ENCODE measurements around the gene RARRES1.
"Not testable (repeated sequence)": the region's sequence is repeated elsewhere in the genome, so short reads cannot be mapped to it uniquely, and the experiment has no call there.

Gene RARRES1

DNA sequence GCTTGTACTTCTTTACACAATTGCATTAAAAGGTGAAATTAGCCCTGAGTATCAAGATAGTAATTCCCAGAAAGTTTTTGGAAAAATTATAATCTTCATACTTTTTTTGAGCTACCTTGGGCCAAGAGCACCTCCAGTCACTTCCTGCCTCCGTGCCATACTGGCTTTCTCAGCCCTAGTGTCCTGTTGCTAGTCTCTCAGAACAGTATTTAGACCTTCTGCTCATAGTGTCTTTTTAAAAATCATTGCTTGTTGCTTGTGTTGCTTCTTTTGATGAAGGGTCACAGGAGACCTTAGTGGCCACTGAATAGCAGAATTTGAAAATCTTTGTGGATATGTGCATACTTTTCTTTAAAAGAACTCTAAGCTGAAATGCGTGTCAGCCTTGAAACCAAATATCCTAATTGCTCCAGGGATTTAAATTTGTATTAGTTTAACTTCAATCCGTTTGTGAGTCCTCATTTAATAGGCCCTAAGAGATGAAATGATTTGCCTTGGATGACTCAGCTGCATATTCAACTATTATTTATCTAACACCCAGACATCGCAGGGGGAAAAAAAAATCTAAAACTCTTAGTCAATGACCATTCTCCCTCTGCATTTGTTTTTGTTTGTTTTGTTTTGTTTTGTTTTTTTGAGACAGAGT is 30.7 kb downstream of the RARRES1 start:
- TF ChIP-seq, protein P1, sequence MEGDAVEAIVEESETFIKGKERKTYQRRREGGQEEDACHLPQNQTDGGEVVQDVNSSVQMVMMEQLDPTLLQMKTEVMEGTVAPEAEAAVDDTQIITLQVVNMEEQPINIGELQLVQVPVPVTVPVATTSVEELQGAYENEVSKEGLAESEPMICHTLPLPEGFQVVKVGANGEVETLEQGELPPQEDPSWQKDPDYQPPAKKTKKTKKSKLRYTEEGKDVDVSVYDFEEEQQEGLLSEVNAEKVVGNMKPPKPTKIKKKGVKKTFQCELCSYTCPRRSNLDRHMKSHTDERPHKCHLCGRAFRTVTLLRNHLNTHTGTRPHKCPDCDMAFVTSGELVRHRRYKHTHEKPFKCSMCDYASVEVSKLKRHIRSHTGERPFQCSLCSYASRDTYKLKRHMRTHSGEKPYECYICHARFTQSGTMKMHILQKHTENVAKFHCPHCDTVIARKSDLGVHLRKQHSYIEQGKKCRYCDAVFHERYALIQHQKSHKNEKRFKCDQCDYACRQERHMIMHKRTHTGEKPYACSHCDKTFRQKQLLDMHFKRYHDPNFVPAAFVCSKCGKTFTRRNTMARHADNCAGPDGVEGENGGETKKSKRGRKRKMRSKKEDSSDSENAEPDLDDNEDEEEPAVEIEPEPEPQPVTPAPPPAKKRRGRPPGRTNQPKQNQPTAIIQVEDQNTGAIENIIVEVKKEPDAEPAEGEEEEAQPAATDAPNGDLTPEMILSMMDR (IDR thresholded peaks at IDR 0.05; ENCODE audit: borderline replicate concordance, insufficient read depth, low read depth, low read length), result no peak

DNA sequence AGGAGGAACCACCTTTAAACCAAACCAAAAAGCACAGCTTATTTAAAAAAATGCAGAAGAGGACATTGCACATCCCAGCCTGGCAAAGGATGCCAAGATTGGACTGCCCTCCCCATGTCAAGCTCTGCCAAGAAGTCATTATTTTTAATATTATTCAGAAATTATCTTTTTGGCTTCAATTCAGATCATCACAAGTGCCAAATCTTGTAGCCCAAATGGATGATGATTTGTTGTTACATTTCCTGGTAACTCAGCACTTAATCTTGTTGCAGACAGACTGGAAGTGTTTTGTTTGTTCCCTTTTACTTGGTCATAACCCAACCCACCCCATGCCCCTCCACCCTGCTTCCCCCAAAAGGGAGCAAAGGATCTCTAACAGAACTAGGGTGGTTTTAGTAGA is 31.7 kb downstream of the RARRES1 start:
- TF ChIP-seq, protein P1 (IDR thresholded peaks at IDR 0.05; ENCODE audit: borderline replicate concordance, insufficient read depth, low read depth, low read length), result no peak
- no peak overlapping the region for H3K4me3 ChIP-seq (ENCODE audit: low read depth, low read length)

More for the DNA sequence above, 30.7 kb downstream of the RARRES1 start:
- no peak overlapping the region for H3K4me3 ChIP-seq (ENCODE audit: low read depth, low read length)

- TF ChIP-seq, protein P1 (IDR thresholded peaks at IDR 0.05; ENCODE audit: borderline replicate concordance, insufficient read depth, low read depth, low read length), result no peak
- no peak overlapping the region for H3K4me3 ChIP-seq (ENCODE audit: low read depth, low read length)
These were observed 35.6 kb downstream of the RARRES1 start for GRCh38 chr3:158696618-158697017.

- H3K4me3 ChIP-seq (ENCODE audit: low read depth, low read length), result not testable (repeated sequence)
These were observed 38.3 kb downstream of the RARRES1 start for GRCh38 chr3:158693866-158694456.

DNA sequence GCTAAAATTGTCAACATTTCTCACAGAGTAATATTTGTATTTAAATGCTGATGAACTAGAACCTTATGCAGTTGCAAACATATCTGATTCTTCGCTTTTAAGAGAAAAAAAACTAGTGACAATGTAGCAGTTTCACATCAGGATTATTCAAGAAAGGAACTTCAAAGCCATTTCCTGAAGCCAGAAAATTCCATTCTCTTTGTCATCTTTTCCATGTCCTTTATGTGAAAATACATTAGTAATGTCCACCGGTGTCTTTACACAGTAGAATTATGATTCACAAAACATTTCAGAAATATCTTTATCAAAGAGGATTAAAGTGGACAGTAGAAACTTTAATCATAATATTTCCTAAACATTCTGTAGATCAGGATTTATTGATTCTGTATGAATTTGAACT is 47.1 kb downstream of the RARRES1 start:
- H3K4me3 ChIP-seq (ENCODE audit: low read depth, low read length), result no peak overlapping the region
- TF ChIP-seq, protein P1 (IDR thresholded peaks at IDR 0.05; ENCODE audit: borderline replicate concordance, insufficient read depth, low read depth, low read length), result no peak

DNA sequence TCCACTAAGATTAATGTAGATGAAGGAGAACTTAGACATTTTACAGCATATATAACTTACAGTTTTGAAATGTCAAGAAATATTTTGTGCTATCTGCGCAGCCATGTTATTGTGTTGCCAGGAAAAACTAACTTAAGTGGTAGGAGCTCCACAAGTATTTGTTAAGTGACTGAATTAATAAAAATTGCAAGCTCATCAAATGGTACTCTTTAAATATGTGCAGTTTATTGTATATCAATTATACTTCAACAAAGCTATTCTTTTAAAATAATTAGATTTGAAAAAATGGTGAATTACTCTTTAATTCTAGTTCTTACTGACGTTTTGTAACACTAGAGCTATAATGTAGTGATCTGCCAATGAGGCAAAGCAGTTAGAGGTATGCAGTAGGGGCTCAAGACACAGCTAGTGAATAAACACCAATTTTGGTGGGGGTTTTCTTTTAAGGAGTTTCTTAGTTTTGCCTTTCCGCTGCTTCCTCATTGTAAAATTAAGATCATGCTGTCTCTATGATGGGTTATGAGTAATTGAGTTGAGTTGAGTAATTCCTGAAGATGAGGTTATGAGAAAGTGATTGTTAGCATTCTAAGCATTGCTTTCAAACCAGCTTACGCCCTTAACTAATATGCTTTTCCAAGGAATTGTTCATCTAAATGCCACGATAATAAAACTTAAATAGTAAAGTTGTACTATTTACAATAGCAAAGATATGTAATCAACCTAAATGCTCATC is 48.9 kb downstream of the RARRES1 start:
- TF ChIP-seq, protein P1 (IDR thresholded peaks at IDR 0.05; ENCODE audit: borderline replicate concordance, insufficient read depth, low read depth, low read length), result no peak
- H3K4me3 ChIP-seq (ENCODE audit: low read depth, low read length), result no peak overlapping the region

- TF ChIP-seq, protein P1 (IDR thresholded peaks at IDR 0.05; ENCODE audit: borderline replicate concordance, insufficient read depth, low read depth, low read length), result no peak
- no peak overlapping the region for H3K4me3 ChIP-seq (ENCODE audit: low read depth, low read length)
These were observed 51.4 kb downstream of the RARRES1 start for GRCh38 chr3:158680861-158681260.
